HG03108 (cell line): Measurements from ENCODE around the gene CSE1L.
A peak's percentile ranks its signal among the peaks of the same experiment; 100 is the strongest.
"Not testable (repeated sequence)": the region's sequence is repeated elsewhere in the genome, so short reads cannot be mapped to it uniquely, and the experiment has no call there.

Source experiments
- ATAC-seq: cut with Tn5 transposase; IDR thresholded peaks from one replicate; pipeline ENCODE4 v1.9.1; 2021; ENCODE audit warnings: moderate library complexity; ENCODE audit not compliant: unreplicated experiment

CSE1L gene, protein sequence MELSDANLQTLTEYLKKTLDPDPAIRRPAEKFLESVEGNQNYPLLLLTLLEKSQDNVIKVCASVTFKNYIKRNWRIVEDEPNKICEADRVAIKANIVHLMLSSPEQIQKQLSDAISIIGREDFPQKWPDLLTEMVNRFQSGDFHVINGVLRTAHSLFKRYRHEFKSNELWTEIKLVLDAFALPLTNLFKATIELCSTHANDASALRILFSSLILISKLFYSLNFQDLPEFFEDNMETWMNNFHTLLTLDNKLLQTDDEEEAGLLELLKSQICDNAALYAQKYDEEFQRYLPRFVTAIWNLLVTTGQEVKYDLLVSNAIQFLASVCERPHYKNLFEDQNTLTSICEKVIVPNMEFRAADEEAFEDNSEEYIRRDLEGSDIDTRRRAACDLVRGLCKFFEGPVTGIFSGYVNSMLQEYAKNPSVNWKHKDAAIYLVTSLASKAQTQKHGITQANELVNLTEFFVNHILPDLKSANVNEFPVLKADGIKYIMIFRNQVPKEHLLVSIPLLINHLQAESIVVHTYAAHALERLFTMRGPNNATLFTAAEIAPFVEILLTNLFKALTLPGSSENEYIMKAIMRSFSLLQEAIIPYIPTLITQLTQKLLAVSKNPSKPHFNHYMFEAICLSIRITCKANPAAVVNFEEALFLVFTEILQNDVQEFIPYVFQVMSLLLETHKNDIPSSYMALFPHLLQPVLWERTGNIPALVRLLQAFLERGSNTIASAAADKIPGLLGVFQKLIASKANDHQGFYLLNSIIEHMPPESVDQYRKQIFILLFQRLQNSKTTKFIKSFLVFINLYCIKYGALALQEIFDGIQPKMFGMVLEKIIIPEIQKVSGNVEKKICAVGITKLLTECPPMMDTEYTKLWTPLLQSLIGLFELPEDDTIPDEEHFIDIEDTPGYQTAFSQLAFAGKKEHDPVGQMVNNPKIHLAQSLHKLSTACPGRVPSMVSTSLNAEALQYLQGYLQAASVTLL

GRCh38 chr20:49046087-49046900 lies at the start of gene CSE1L:
CSE1L (plus strand) TSS chr20:49046312; CDS start chr20:49058464, 12,152 bp downstream.
- ATAC-seq, result peak; percentile 83

- ATAC-seq, result no peak
These were observed 45.9 kb upstream of the CSE1L start for GRCh38 chr20:48999890-49000870.

DNA sequence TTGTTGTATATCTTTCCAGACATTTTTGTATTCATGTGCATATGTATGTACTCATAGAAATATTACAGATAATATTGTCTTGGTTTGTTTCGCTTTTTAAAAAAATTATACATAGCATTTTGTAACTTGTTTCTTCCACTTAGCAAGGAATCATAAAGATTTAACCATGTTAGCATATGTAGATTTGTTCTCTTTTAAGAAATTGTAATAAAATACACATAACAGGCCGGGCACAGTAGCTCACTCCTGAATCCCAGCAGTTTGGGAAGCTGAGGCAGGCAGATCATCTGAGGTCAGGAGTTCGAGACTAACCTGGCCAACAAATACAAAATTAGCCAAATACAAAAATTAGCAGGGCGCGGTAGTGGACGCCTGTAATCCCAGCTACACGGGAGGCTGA lies 44.4 kb upstream of the CSE1L start:
- ATAC-seq, result no peak

GRCh38 chr20:49006446-49006980 lies 39.6 kb upstream of the CSE1L start:
- no peak for ATAC-seq

GRCh38 chr20:49009899-49010631 lies 36.0 kb upstream of the CSE1L start:
- ATAC-seq, result no peak

GRCh38 chr20:49024220-49024619 lies 21.9 kb upstream of the CSE1L start:
- ATAC-seq, result no peak

DNA sequence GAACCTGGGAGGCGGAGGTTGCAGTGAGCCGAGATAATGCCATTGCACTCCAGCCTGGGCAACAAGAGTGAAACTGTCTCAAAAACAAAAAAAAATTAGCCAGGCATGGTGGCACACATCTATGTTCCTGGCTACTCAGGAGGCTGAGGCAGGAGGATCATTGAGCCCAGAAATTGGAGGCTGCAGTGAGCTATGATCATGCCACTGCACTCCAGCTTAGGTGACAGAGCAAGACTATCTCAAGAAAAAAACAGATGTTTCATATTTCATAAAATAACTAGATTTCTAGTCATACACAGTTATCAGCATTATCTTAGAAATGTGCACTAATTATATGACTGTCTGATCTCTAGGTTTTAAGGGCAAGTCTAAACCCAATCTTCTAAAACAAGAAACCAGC lies 17.9 kb upstream of the CSE1L start:
- not testable (repeated sequence) for ATAC-seq

DNA sequence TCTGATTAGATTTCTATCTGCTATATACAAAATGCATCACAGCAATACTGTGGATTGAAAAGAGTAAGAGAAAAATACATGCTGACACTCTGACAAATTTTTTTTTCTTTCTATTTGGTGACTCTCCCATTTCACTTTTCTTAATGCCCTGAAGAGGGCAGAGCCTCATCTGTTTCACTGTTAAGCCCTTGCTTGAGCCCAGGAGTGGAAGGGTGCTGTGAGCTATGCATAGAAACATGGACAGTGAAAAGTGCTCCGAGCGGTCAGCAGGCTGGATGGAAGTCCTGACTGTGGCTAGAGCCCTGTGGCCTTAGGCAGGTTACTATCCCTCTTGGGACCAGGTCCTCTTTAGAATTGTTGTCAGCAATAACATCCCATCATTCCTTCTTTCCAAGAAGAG lies 17.4 kb upstream of the CSE1L start:
- ATAC-seq, result no peak

DNA sequence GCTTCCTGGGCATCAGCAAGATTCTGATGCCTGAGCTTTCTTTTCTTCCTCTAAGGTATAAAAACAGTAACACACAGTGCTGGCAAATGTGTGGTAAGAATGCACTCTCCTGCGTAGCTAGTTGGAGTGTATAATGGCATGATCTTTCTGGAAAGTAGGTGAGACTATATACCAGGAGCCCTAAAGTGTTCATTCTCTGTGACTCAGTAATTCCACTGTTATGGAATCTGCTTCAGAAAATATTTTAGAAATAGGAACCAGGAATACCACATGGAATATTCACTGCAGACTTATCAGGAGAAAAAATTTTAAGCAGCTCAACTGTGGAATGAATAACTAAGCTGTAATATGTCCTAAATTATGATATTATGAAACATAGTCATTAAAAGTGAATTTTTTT lies 16.9 kb upstream of the CSE1L start:
- ATAC-seq, result no peak

- no peak for ATAC-seq
These were observed 15.0 kb upstream of the CSE1L start for GRCh38 chr20:49030954-49031619.

DNA sequence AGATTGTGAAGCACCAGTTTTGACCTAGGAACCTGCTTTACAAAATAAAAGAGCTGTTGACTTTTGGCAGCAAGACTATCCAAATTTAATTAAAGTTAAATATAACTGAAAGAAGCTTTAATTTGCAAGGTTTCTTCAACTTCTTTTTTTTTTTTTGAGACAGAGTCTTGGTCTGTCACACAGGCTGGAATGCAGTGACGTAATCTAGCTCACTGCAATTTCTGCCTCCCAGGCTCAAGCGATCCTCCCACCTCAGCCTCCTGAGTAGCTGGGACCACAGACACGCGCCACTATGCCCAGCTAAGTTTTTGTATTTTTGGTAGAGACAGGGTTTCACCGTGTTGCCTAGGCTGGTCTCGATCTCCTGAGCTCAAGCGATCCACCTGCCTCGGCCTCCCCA lies 13.7 kb upstream of the CSE1L start:
- ATAC-seq, result no peak

DNA sequence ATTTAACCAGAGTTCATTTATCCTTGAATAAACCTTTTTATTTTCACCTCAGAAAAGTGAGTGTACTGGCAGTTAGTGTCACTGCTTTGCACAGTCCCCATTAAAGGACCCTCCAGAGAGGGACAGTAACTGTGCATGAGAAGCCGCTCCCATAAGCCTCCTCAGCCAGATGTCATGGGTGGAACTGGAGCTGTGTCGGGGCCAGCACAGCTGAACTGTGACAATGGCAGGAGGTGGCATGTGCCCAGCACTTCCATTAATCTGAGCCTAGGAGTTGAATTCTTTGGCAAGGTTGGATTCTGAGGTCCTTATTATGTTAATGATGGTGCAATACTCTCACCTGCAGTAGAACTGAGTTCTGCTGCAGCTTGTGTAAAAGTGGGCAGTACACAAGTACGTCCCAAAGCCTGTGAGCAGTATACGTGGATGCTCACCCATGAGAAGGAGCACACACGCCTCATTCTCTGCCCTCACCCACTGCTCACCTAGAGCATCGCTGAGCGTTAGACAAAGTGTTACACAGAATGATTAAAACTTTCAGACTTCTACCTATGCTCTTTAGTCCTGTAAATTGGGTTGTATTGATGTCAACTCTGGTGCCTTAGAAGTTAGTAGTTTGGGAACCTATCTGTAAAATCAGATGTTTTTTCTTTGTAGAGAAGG lies 11.9 kb upstream of the CSE1L start:
- ATAC-seq, result no peak

DNA sequence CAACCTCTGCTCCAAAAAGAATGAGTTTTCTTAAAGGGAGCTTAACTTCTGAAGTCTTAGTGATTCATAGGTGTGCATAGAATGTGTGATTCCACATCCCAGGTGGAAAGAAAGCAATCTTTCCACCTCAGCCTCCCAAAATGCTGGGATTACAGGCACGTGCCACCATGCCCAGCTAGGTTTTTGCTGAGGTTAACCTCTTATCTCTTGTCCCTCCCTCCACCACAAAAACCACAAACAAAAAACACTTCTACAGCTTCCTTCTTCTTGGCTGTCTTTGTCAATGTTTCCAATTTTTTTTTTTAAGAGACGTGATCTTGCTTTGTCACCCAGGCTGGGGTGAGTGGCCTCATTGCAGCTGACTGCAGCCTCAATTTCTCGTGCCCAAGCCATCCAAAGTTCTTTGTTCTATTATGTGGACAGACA lies 8.1 kb upstream of the CSE1L start:
- ATAC-seq, result no peak

DNA sequence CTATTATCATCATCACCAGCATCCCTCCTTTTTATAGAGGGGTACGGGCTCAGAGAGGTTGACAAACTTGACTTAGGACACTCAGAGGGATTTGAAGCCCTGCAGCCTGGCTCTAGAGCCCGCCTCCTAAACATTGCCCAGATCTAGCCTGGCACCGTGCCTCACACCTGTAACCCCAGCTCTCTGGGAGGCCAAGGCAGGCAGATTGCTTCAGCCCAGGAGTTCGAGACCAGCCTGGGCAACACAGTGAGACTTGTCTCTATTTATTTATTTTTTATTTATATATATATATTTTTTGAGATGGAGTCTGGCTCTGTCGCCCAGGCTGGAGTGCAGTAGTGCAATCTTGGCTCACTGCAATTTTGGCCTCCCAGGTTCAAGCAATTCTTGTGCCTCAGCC lies 6.3 kb upstream of the CSE1L start:
- no peak for ATAC-seq

GRCh38 chr20:49043000-49043399 lies 3.1 kb upstream of the CSE1L start:
- no peak for ATAC-seq

- ATAC-seq, result peak; percentile 6
These were observed 549 bp upstream of the CSE1L start for GRCh38 chr20:49045440-49046086.

- ATAC-seq, result no peak
These were observed 6.2 kb downstream of the CSE1L start for GRCh38 chr20:49052334-49052733.
